GM18519 (cell line): ENCODE results near the gene BICDL1.

Source experiments
- ATAC-seq: cut with Tn5 transposase; IDR thresholded peaks from one replicate; pipeline ENCODE4 v1.9.1; 2021; ENCODE audit warnings: mild to moderate bottlenecking, moderate library complexity; ENCODE audit not compliant: unreplicated experiment, low FRiP score

BICDL1 gene

GRCh38 chr12:120048263-120048662 lies 59.2 kb downstream of the BICDL1 start:
- no peak for ATAC-seq

GRCh38 chr12:120049426-120049825 lies 60.4 kb downstream of the BICDL1 start:
- ATAC-seq, result no peak

- no peak for ATAC-seq
These were observed 62.5 kb downstream of the BICDL1 start for GRCh38 chr12:120051535-120051934.

GRCh38 chr12:120054293-120054692 lies 65.3 kb downstream of the BICDL1 start:
- no peak for ATAC-seq

- no peak for ATAC-seq
These were observed 66.4 kb downstream of the BICDL1 start for GRCh38 chr12:120055231-120056000.

- ATAC-seq, result no peak
These were observed 67.7 kb downstream of the BICDL1 start for GRCh38 chr12:120056739-120057138.

- ATAC-seq, result no peak
These were observed 71.2 kb downstream of the BICDL1 start for GRCh38 chr12:120060196-120060595.

GRCh38 chr12:120060717-120061116 lies 71.7 kb downstream of the BICDL1 start:
- ATAC-seq, result no peak

- no peak for ATAC-seq
These were observed 72.7 kb downstream of the BICDL1 start for GRCh38 chr12:120061575-120062214.

- ATAC-seq, result no peak
These were observed 74.0 kb downstream of the BICDL1 start for GRCh38 chr12:120062976-120063579.

GRCh38 chr12:120064054-120064940 lies 75.3 kb downstream of the BICDL1 start:
- no peak for ATAC-seq

- no peak for ATAC-seq
These were observed 76.4 kb downstream of the BICDL1 start for GRCh38 chr12:120065472-120065871.

- ATAC-seq, result no peak
These were observed 77.3 kb downstream of the BICDL1 start for GRCh38 chr12:120066341-120066740.

- ATAC-seq, result no peak
These were observed 78.2 kb downstream of the BICDL1 start for GRCh38 chr12:120067084-120067869.

- ATAC-seq, result no peak
These were observed 78.9 kb downstream of the BICDL1 start for GRCh38 chr12:120067901-120068300.

GRCh38 chr12:120069278-120069677 lies 80.2 kb downstream of the BICDL1 start:
- ATAC-seq, result no peak

- ATAC-seq, result no peak
These were observed 82.5 kb downstream of the BICDL1 start for GRCh38 chr12:120071493-120072020.

GRCh38 chr12:120072472-120073249 lies 83.6 kb downstream of the BICDL1 start:
- ATAC-seq, result no peak

- no peak for ATAC-seq
These were observed 86.1 kb downstream of the BICDL1 start for GRCh38 chr12:120075034-120075616.
